NCI-H82 (cell line): ENCODE measurements around the gene LUC7L.
A peak's percentile ranks its signal among the peaks of the same experiment; 100 is the strongest.
"Not testable (repeated sequence)": the region's sequence is repeated elsewhere in the genome, so short reads cannot be mapped to it uniquely, and the experiment has no call there.

Source experiments
- DNase-seq: peaks from one replicate; lab custom pipeline; 2025; lab: John Stamatoyannopoulos, UW

LUC7L gene

GRCh38 chr16:263182-263774 is 34.0 kb upstream of the LUC7L start:
- no peak for DNase-seq

DNA sequence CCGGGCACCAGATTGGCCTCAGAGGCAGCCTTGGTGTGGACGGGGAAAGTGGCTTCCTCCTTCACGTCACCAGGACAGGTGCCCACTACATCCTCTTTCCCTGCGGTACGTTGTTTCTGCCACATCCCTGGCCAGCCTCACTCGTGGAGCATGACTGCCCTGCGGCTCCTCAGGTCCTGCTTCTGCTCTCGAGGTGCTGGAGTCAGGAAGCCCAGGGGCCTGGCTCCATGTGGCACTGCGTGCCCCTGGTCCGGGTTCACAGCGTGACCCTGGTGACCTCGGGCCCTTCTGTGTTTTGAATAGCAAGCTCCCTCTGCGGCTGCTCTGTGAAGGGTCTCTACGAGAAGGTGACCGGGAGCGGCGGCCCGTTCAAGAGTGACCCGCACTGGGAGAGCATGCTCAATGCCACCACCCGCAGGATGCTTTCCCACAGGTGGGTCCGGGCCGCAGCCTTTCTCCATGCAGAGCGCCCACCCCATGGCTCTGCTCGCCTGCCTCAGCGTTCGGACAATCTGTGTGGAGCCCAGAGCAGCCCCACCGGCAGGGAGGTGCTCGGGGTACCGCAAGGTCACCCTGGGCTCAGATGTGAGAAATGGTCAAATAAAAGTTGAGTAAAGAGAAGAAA is 33.0 kb upstream of the LUC7L start:
- DNase-seq, result no peak

- no peak for DNase-seq
These were observed 31.9 kb upstream of the LUC7L start for GRCh38 chr16:261031-261691.

DNA sequence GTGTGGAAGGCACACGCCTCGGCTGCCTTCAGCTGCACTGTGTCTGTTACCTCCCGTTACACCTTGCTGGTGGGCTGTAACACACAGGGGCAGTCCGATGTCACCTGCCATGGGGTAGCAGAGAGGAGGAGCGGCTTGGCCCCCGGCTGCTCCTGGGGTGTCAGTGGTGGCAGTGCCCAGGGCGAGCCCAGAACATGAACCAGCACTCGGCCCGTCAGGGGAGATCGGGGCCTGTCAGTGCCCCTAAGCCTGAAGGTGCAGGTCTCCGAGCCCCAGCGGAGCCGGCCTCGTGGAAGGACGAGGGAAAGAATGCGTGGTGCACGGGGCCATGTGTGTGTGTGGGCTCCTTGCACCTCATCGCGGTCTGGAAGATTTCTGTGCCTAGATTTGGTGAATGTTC is 31.1 kb upstream of the LUC7L start:
- DNase-seq, result no peak

GRCh38 chr16:259814-260253 is 30.6 kb upstream of the LUC7L start:
- DNase-seq, result no peak

- no peak for DNase-seq
These were observed 30.0 kb upstream of the LUC7L start for GRCh38 chr16:259226-259625.

DNA sequence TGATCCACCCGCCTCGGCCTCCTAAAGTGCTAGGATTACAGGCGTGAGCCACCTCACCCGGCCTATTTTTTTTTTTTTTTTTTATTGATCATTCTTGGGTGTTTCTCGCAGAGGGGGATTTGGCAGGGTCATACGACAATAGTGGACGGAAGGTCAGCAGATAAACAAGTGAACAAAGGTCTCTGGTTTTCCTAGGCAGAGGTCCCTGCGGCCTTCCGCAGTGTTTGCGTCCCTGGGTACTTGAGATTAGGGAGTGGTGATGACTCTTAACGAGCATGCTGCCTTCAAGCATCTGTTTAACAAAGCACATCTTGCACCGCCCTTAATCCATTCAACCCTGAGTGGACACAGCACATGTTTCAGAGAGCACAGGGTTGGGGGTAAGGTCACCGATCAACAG is 28.8 kb upstream of the LUC7L start:
- not testable (repeated sequence) for DNase-seq

GRCh38 chr16:255183-255582 is 25.9 kb upstream of the LUC7L start:
- no peak for DNase-seq

DNA sequence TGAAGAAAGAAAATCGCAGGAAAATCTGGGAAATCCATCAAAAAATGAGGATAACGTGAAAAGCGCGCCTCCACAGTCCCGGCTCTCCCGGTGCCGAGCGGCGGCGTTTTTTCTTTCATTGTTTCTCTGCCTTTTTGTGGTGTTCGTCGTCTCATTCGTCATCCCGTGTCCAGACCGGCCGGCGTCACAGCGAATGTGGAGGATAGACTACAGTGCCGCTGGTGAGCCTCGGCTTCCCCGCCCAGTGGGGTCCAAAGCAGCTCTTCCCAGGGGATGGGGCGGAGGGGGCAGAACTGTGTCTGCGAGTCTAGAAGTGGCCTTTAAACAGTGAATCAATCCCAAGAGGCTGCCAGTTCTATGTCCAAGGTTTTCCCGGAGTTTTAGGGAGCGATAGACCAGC is 25.2 kb upstream of the LUC7L start:
- no peak for DNase-seq

- DNase-seq, result no peak
These were observed 24.6 kb upstream of the LUC7L start for GRCh38 chr16:253833-254232.

GRCh38 chr16:252366-253337 is 23.4 kb upstream of the LUC7L start:
- DNase-seq, result no peak

DNA sequence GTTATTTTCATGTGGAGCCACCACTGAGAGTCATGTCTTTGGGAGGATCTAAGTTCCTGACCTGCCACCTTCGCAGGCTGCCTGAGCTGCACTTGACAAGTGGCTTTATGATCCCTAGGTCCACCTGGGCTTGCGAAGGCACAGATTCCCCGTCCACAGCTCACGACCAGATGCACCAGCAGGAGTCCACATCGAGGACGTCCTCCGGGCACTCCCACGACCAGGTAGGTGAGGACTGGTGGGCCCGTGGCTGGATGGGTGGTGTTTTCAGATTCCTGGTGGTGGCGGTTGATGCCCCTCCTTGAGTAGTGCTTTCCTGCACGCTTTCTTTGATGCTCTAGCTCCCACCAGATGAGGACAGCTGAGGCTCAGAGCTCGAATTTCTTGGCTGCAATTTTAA is 20.2 kb upstream of the LUC7L start:
- DNase-seq, result no peak

GRCh38 chr16:247027-247426 is 17.8 kb upstream of the LUC7L start:
- DNase-seq, result no peak

- no peak for DNase-seq
These were observed 15.9 kb upstream of the LUC7L start for GRCh38 chr16:245105-245504.

DNA sequence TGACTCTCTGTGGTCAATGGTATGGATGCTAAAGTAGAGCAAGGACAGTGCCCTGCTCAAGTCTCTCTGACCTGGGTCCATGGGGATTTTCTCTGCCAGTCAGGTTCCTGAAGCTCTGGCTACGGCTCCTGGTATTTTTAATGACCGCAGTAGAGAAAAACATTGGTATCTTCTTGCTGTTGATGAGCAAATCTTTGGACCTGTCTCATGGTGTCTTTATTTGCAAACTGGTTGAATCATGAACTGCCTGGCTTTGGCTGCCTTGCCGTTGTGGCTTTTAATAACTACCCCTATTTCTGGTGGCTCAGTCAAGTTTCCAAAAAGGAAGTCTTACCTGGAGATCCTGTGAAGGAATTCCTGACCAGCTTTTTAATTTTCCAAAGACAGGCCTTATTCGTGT is 14.1 kb upstream of the LUC7L start:
- DNase-seq, result no peak

- no peak for DNase-seq
These were observed 13.0 kb upstream of the LUC7L start for GRCh38 chr16:242281-242680.

DNA sequence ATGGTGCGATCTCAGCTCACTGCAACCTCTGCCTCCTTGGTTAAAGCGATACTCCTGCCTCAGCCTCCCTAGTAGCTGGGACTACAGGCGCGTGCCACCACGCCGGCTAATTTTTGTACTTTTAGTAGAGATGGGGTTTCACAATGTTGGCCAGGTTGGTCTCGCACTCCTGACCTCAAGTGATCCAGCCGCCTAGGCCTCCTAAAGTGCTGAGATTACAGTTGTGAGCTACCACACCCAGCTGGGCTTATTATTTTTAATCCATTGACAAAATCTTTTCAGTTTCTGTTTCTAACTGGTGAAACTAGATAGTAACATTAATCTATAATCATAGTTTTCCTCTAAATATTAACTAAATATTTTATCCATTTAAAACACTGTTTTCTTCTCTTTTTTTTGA is 11.3 kb upstream of the LUC7L start:
- DNase-seq, result no peak

DNA sequence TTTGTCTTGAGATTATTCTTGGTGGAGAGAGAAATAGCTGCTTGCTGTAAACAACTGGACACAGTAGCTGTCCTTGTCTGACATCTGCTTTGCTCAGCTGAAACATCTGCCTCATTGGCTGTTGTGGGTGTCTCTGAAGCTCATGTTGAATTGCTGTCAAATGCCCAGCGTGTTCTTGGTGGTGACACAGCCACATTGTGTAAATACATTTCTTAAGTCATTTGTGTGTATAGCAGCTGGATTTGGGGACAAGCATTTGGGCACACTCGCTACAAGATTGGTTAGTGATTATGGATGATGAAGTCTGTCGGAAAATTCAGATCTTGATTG is 10.7 kb upstream of the LUC7L start:
- peak; percentile 19 for DNase-seq

DNA sequence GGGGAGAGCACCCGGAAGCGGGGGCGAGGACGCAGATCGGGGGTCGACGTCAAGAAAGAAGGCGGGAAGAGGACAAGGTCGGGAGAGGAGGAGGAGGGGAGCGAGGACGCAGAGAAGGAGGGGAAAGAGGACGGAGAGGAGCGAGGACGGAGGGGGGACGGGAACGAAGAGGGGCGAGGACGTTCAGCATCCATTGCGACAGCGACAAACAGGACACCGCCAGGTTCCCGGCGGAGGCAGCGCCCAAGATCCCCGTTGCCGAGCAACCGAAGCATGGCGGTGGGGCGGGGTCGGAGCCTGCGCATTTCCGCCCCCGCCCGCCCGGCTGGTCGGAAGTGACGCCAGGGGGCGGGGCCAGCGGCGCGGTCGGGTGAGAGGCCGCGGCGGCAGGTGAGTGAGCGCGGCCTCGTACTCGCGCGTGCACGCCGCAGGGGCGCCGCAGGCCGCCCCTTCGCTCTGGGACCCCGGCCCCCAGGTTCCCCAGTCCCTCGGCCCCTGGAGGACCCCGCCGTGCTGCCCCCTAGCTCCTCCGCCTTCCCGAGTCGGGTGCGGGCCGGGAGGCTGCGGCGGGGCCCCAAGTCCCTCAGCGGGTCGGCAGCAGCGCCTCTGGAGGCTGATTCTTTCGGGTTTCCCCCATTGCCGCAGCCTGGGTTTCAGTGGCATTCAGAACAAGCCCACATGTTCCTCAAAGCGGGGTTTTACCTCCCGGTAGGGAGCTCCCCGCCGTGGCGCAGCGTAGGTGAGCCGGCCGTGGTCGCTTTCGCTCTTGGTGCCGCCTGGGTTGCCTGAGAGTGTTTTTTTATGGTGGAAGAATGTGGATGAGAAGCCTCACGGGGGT is 5.4 kb upstream of the LUC7L start, which contains the start of gene FAM234A:
Gene FAM234A (plus strand): TSS at position 354 of the 838 bp plus-strand sequence. CDS start 19,593 bp downstream, outside the sequence.
- peak; percentile 96 for DNase-seq

DNA sequence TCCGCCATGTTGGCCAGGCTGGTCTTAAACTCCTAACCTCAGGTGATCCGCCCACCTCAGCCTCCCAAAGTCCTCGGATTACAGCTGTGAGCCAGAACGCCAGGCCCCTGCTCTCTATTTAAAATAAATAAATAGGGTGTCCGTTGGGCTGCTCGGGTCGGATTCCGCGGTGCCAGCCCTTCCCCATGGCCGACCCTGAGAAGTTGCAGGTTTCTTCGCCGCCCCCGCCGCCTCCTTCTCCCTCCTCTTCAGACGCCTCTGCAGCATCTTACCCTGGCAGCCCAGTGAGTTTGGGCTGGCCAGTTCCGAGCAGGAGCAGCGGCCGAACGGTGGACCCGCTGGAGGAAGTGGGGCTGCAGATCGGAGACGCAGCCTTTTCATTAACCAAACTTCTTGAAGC is 1.7 kb upstream of the LUC7L start:
- no peak for DNase-seq

DNA sequence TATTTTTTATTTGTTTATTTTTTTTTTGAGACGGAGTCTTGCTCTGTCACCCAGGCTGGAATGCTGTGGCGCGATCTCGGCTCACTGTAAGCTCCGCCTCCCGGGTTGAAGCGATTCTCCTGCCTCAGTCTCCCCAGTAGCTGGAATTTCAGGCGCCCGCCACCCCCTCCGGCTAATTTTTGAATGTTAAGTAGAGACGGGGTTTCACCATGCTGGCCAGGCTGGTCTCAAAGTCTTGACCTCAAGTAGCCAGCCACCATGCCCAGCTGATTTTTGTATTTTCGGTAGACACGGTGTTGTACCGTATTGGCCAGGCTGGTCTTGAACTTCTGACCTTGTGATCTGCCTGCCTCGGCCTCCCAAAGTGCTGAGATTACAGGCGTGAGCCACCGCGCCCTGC is 1.1 kb upstream of the LUC7L start:
- DNase-seq, result not testable (repeated sequence)
